HEK293 (cell line): Measurements from ENCODE around the gene ABHD17A.

Experiments
- BCL11A ChIP-seq: fragments of 450-650 bp; formaldehyde crosslinking; IDR thresholded peaks from 2 replicates; pipeline ENCODE4 v1.5.1; 2016; ENCODE audit warnings: low read depth, missing biosample characterization, missing genetic modification characterization
- BCL11B ChIP-seq: fragments of 450-650 bp; formaldehyde crosslinking; IDR thresholded peaks from 2 replicates; pipeline ENCODE4 v1.5.1; 2016; ENCODE audit warnings: low read depth, missing biosample characterization, missing genetic modification characterization
- BCL6B ChIP-seq: fragments of 450-650 bp; formaldehyde crosslinking; IDR thresholded peaks from 2 replicates; pipeline ENCODE4 v1.5.1; 2017; ENCODE audit warnings: missing biosample characterization, missing genetic modification characterization
- MYNN ChIP-seq: fragments of 450-650 bp; formaldehyde crosslinking; IDR thresholded peaks from 2 replicates; pipeline ENCODE4 v1.5.1; 2016; ENCODE audit warnings: missing biosample characterization, missing genetic modification characterization, borderline replicate concordance
- PRDM1 ChIP-seq: fragments of 450-650 bp; formaldehyde crosslinking; IDR thresholded peaks from 2 replicates; pipeline ENCODE4; 2016; ENCODE audit warnings: missing biosample characterization, missing genetic modification characterization
- PRDM4 ChIP-seq: fragments of 450-650 bp; formaldehyde crosslinking; IDR thresholded peaks from 2 replicates; pipeline ENCODE4 v1.5.1; 2017; ENCODE audit warnings: missing biosample characterization, missing genetic modification characterization
- REST ChIP-seq: fragments of 450-650 bp; formaldehyde crosslinking; IDR thresholded peaks from 2 replicates; pipeline ENCODE4 v1.5.1; 2016; ENCODE audit warnings: missing biosample characterization, missing genetic modification characterization
- SP2 ChIP-seq: fragments of 450-650 bp; formaldehyde crosslinking; IDR thresholded peaks from 2 replicates; pipeline ENCODE4 v1.5.1; 2016; ENCODE audit warnings: missing biosample characterization, missing genetic modification characterization
- ZBTB11 ChIP-seq: fragments of 450-650 bp; formaldehyde crosslinking; conservative IDR thresholded peaks from 2 replicates; pipeline ENCODE4 v1.5.1; 2016; ENCODE audit warnings: low read depth, missing biosample characterization, missing genetic modification characterization
- ZBTB20 ChIP-seq: fragments of 450-650 bp; formaldehyde crosslinking; IDR thresholded peaks from 2 replicates; pipeline ENCODE4 v1.5.1; 2016; ENCODE audit warnings: missing biosample characterization, missing genetic modification characterization
- ZBTB26 ChIP-seq: fragments of 450-650 bp; formaldehyde crosslinking; optimal IDR thresholded peaks from 2 replicates; pipeline ENCODE3; 2016; ENCODE audit warnings: missing biosample characterization, mild to moderate bottlenecking, missing genetic modification characterization
- ZFP3 ChIP-seq: fragments of 450-650 bp; formaldehyde crosslinking; IDR thresholded peaks from 2 replicates; pipeline ENCODE4 v1.5.1; 2016; ENCODE audit warnings: low read depth, missing biosample characterization, missing genetic modification characterization
- ZFP69B ChIP-seq: fragments of 450-650 bp; formaldehyde crosslinking; IDR thresholded peaks from 2 replicates; pipeline ENCODE4 v1.5.1; 2016; ENCODE audit warnings: missing biosample characterization, missing genetic modification characterization
- ZNF114 ChIP-seq: fragments of 450-650 bp; formaldehyde crosslinking; IDR thresholded peaks from 2 replicates; pipeline ENCODE4 v1.5.0; 2017; ENCODE audit warnings: missing biosample characterization, missing genetic modification characterization
- ZNF146 ChIP-seq: fragments of 450-650 bp; formaldehyde crosslinking; IDR thresholded peaks from 2 replicates; pipeline ENCODE4 v1.5.1; 2016; ENCODE audit warnings: missing biosample characterization, missing genetic modification characterization
- ZNF175 ChIP-seq: fragments of 450-650 bp; formaldehyde crosslinking; IDR thresholded peaks from 2 replicates; pipeline ENCODE4 v1.5.1; 2016; ENCODE audit warnings: missing biosample characterization, missing genetic modification characterization
- ZNF184 ChIP-seq: fragments of 450-650 bp; IDR thresholded peaks from 2 replicates; pipeline ENCODE4 v1.5.1; 2018; ENCODE audit warnings: missing biosample characterization, mild to moderate bottlenecking, missing genetic modification characterization
- ZNF19 ChIP-seq: fragments of 450-650 bp; formaldehyde crosslinking; IDR thresholded peaks from 2 replicates; pipeline ENCODE4; 2016; ENCODE audit warnings: missing biosample characterization, missing genetic modification characterization, low read depth
- ZNF214 ChIP-seq: fragments of 450-650 bp; formaldehyde crosslinking; IDR thresholded peaks from 2 replicates; pipeline ENCODE4 v1.5.1; 2017; ENCODE audit warnings: missing biosample characterization, mild to moderate bottlenecking, missing genetic modification characterization, borderline replicate concordance
- ZNF248 ChIP-seq: fragments of 450-650 bp; formaldehyde crosslinking; IDR thresholded peaks from 2 replicates; pipeline ENCODE4 v1.5.1; 2017; ENCODE audit warnings: missing biosample characterization, missing genetic modification characterization
- ZNF423 ChIP-seq: fragments of 450-650 bp; formaldehyde crosslinking; IDR thresholded peaks from 2 replicates; pipeline ENCODE4 v1.5.1; 2016; ENCODE audit warnings: missing biosample characterization, missing genetic modification characterization
- ZNF843 ChIP-seq: fragments of 450-650 bp; formaldehyde crosslinking; IDR thresholded peaks from 2 replicates; pipeline ENCODE4 v1.5.1; 2016; ENCODE audit warnings: missing biosample characterization, missing genetic modification characterization
- TF ChIP-seq, protein P1 (sequence below): fragments of 450-650 bp; formaldehyde crosslinking; IDR thresholded peaks from 2 replicates; pipeline ENCODE4 v1.5.1; 2016; ENCODE audit warnings: missing biosample characterization, missing genetic modification characterization

Gene ABHD17A

DNA sequence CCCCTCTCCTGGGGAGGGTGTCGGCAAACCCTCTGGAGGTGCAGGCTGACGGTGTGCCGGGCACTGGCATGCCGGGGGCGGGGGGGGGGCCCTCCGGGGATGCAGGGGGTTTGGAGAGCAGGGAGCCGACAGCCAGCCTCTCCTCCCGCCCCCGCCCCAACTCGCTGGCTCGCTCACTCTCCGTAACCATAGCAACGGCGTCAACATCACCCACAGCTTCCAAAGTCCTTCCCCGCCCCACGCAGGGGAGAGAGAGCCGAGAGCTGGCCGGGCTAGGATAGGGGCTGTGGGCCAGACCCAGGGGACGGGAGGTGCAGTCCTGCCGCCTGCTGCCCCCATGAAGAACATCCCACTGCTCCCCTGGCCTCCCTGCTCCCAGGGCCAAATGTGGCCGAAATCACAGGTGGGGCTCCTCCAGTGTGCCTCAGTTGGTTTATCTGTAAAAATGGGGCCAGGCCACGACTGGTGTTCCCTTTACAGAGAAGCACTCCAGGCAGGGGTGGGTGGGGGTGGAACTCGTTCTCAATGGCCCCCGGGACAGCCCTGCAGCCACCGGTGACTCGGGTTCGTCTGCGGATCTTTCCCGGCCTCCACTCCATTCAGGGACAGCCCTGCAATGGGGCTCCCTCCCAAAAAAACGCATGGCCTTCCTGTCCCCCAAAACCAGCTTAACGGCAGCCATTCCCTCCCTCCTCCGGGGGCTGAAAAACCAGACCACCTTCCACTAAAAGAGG is 25.1 kb downstream of the ABHD17A start (continued):
- TF ChIP-seq REST (tag by site-specific recombination) (no peak), SP2 (tag by site-specific recombination) (peak; percentile 47; the same call in 1 of the 2 replicates), BCL6B (no peak), ZFP3 (tag by site-specific recombination) (no peak), BCL11A (no peak), ZBTB26 (tag by site-specific recombination) (no peak), ZNF146 (tag by site-specific recombination) (no peak), PRDM4 (tag by site-specific recombination) (no peak), ZNF423 (tag by site-specific recombination) (no peak), BCL11B (tag by site-specific recombination) (no peak), PRDM1 (tag by site-specific recombination) (no peak), MYNN (no peak), ZNF114 (tag by site-specific recombination) (no peak), ZNF214 (tag by site-specific recombination) (no peak), ZNF19 (tag by site-specific recombination) (no peak), ZBTB20 (tag by site-specific recombination) (no peak), ZFP69B (tag by site-specific recombination) (no peak), ZNF248 (tag by site-specific recombination) (no peak), ZNF843 (tag by site-specific recombination) (no peak), ZBTB11 (no peak), ZNF184 (tag by site-specific recombination) (no peak), ZNF175 (no peak)
- TF ChIP-seq, protein P1, sequence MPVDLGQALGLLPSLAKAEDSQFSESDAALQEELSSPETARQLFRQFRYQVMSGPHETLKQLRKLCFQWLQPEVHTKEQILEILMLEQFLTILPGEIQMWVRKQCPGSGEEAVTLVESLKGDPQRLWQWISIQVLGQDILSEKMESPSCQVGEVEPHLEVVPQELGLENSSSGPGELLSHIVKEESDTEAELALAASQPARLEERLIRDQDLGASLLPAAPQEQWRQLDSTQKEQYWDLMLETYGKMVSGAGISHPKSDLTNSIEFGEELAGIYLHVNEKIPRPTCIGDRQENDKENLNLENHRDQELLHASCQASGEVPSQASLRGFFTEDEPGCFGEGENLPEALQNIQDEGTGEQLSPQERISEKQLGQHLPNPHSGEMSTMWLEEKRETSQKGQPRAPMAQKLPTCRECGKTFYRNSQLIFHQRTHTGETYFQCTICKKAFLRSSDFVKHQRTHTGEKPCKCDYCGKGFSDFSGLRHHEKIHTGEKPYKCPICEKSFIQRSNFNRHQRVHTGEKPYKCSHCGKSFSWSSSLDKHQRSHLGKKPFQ (tag by site-specific recombination): no peak
